SK-N-SH (cell line): ENCODE data around the gene VPS4B. TPM values are rescaled to one million over a fixed set of nuclear protein-coding genes. Genes with fewer than 3 reads are reported as not detected.
"Not testable (repeated sequence)": the region's sequence is repeated elsewhere in the genome, so short reads cannot be mapped to it uniquely, and the experiment has no call there.

Source experiments
- CTCF ChIA-PET: fragments of 300-600, 350-600 bp; formaldehyde crosslinking; extraction: SDS; loops from one replicate; lab custom pipeline; 2021; lab: Yijun Ruan, JAX
- POLR2A ChIA-PET: fragments of 350-600 bp; sonication (Branson Sonifier 250); formaldehyde crosslinking; extraction: SDS; loops from one replicate; lab custom pipeline; 2020; ENCODE audit warnings: antibody characterized with exemption, inconsistent platforms; lab: Yijun Ruan, JAX
- DNase-seq: peaks from one replicate; pipeline ENCODE4 v3.0.0; 2012
- H2AFZ ChIP-seq: fragments of 200-600 bp; sonication (generic); 2 replicates; pipeline ENCODE4 v1.8.1; 2016; ENCODE audit warnings: antibody characterized with exemption, mild to moderate bottlenecking, low read depth
- H3F3A ChIP-seq: fragments of 200-600 bp; sonication (generic); replicated peaks from 2 replicates; pipeline ENCODE3; 2016; ENCODE audit warnings: antibody characterized with exemption, mild to moderate bottlenecking; ENCODE audit not compliant: insufficient read depth
- H3K27ac ChIP-seq, 2 experiments: fragments of 200-500 bp in 1 of 2; fragments of 200-600 bp in 1 of 2; sonication (Bioruptor generic) in 1 of 2; sonication (generic), shearing (Covaris generic) in 1 of 2; 2 replicates each; pipeline versions ENCODE4 v1.5.1 to v1.6.1; 2014 to 2016; ENCODE audit warnings: low read depth in 2 of 2, inconsistent platforms in 1 of 2, low read length in 1 of 2, mild to moderate bottlenecking in 1 of 2, mixed read lengths in 1 of 2
- H3K27me3 ChIP-seq: fragments of 200-600 bp; sonication (generic), shearing (Covaris generic); 2 replicates; pipeline ENCODE4 v1.6.1; 2016; ENCODE audit warnings: mixed run types; ENCODE audit not compliant: insufficient read depth
- H3K36me3 ChIP-seq, 2 experiments: fragments of 200-500 bp in 1 of 2; fragments of 200-600 bp in 1 of 2; sonication (Bioruptor generic) in 1 of 2; sonication (generic) in 1 of 2; replicated peaks in 1 of 2; 2 replicates each; pipeline versions ENCODE3 to v1.5.1; 2014 to 2016; ENCODE audit warnings: low read length in 1 of 2, mild to moderate bottlenecking in 1 of 2; ENCODE audit not compliant: insufficient read depth in 2 of 2, control insufficient read depth in 1 of 2
- H3K4me1 ChIP-seq, 2 experiments: fragments of 200-500 bp in 1 of 2; fragments of 200-600 bp in 1 of 2; sonication (Bioruptor generic) in 1 of 2; sonication (generic), shearing (Covaris generic) in 1 of 2; 2 replicates each; pipeline versions ENCODE4 v1.5.1 to v1.6.1; 2014 to 2016; ENCODE audit warnings: low read depth in 1 of 2, low read length in 1 of 2, mixed run types in 1 of 2; ENCODE audit not compliant: insufficient read depth in 2 of 2, control insufficient read depth in 1 of 2
- H3K4me2 ChIP-seq: fragments of 200-600 bp; sonication (generic), shearing (Covaris generic); 2 replicates; pipeline ENCODE4 v1.6.1; 2017; ENCODE audit warnings: mixed run types
- H3K4me3 ChIP-seq, 2 experiments: fragments of 200-500 bp in 1 of 2; fragments of 200-600 bp in 1 of 2; sonication (Bioruptor generic) in 1 of 2; sonication (generic), shearing (Covaris generic) in 1 of 2; 2 replicates each; pipeline versions ENCODE4 v1.5.1 to v1.8.1; 2014 to 2016; ENCODE audit warnings: low read depth in 2 of 2, inconsistent platforms in 1 of 2, low read length in 1 of 2, mild to moderate bottlenecking in 1 of 2, mixed read lengths in 1 of 2, moderate library complexity in 1 of 2
- H3K79me2 ChIP-seq: fragments of 200-600 bp; sonication (generic); 2 replicates; pipeline ENCODE4 v1.8.1; 2017; ENCODE audit warnings: mild to moderate bottlenecking; ENCODE audit not compliant: insufficient read depth
- H3K9ac ChIP-seq: fragments of 200-600 bp; sonication (generic); 2 replicates; pipeline ENCODE4 v1.6.1; 2017; ENCODE audit warnings: mixed run types
- H3K9me2 ChIP-seq: fragments of 200-600 bp; sonication (generic); 2 replicates; pipeline ENCODE4 v1.6.1; 2017; ENCODE audit warnings: mixed run types
- H3K9me3 ChIP-seq: fragments of 200-600 bp; sonication (generic); 2 replicates; pipeline ENCODE4 v1.6.1; 2017; ENCODE audit warnings: mixed run types, mild to moderate bottlenecking, moderate library complexity
- H4K20me1 ChIP-seq: fragments of 200-600 bp; sonication (generic); 2 replicates; pipeline ENCODE4 v1.6.1; 2017; ENCODE audit warnings: mild to moderate bottlenecking, mixed run types; ENCODE audit not compliant: insufficient read depth
- CTCF ChIP-seq: fragments of 200-600 bp; sonication (generic); IDR thresholded peaks from 2 replicates; pipeline ENCODE4 v1.6.1; 2017; ENCODE audit warnings: antibody characterized with exemption, mild to moderate bottlenecking, moderate library complexity
- FOXJ3 ChIP-seq: sonication (generic); formaldehyde crosslinking; IDR thresholded peaks from 2 replicates; pipeline ENCODE4 v1.5.1; 2020; ENCODE audit warnings: mild to moderate bottlenecking, missing genetic modification reagents
- MAX ChIP-seq: IDR thresholded peaks from 2 replicates; pipeline ENCODE4 v1.4.0; 2012; ENCODE audit warnings: low read depth
- RCOR1 ChIP-seq: fragments of 150-350 bp; IDR thresholded peaks from 2 replicates; pipeline ENCODE4 v1.6.1; 2017; ENCODE audit warnings: antibody characterized with exemption, low read length
- REST ChIP-seq: IDR thresholded peaks from 2 replicates; pipeline ENCODE4 v1.6.1; 2012; ENCODE audit warnings: mild to moderate bottlenecking, low read depth, low read length, moderate library complexity
- RFX5 ChIP-seq: IDR thresholded peaks from 2 replicates; pipeline ENCODE4 v1.6.1; 2012; ENCODE audit warnings: mild to moderate bottlenecking, improper control_type of control experiment, low read length
- WGBS: methylation state at CpG from one replicate; pipeline ENCODE4 v1.1.6; 2017; ENCODE audit warnings: low lambda C conversion rate; 5-methylcytosine and 5-hydroxymethylcytosine counted together
- polyA plus RNA-seq, 3 experiments: library from polyadenylated mRNA; depleted of rRNA; stranded (reverse); fragments of >200 nt; gene quantifications; 2 replicates each; pipeline ENCODE4 v1.2.3, GENCODE V29; 2012
- TF ChIP-seq, protein P1 (sequence below): fragments of 150-350 bp; IDR thresholded peaks from 2 replicates; pipeline ENCODE4 v1.6.1; 2017; ENCODE audit warnings: antibody characterized with exemption, low read length, low read depth, borderline replicate concordance

VPS4B gene
- polyA plus RNA-seq, 1 of the 3 experiments (the other 2 are of a cell fraction) = 15.0 TPM

DNA sequence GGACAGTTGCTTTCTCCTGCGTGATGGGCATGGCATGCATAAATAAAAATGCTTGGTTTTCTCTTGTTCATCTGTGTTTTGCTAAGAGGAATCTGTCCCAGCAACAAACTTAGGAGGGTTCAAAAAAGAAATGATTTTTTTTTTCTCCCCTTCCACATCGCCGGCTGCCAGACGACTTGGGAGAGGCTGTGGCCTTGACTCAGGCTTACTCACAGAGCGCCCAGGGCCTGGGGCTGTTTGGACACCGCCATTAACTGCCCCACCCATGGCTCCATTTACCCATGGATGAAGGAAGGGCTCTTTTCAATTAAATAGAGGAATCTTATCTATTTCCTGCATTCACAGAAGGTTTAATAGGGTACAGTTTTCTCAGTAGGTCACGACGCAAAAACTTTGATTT is 32.2 kb upstream of the VPS4B start:
- H3K4me1 ChIP-seq = no peaks in the 10 kb centered on the region
- no peak for TF ChIP-seq RFX5
- no peak for TF ChIP-seq CTCF
- TF ChIP-seq, protein P1, sequence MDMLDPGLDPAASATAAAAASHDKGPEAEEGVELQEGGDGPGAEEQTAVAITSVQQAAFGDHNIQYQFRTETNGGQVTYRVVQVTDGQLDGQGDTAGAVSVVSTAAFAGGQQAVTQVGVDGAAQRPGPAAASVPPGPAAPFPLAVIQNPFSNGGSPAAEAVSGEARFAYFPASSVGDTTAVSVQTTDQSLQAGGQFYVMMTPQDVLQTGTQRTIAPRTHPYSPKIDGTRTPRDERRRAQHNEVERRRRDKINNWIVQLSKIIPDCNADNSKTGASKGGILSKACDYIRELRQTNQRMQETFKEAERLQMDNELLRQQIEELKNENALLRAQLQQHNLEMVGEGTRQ = no peak
- no peak for TF ChIP-seq RCOR1
- no peak for TF ChIP-seq MAX
- no peak for TF ChIP-seq REST
- TF ChIP-seq FOXJ3 (CRISPR knock-in tag) = no peak
- H3K4me3 ChIP-seq = no peak overlapping the region
- WGBS = 57% methylated on average over 8 of the region's 8 CpGs
- H3K27me3 ChIP-seq = no peaks in the 10 kb centered on the region
- H3K36me3 ChIP-seq = no peaks in the 10 kb centered on the region
- no peak overlapping the region for H2AFZ ChIP-seq
- no peak overlapping the region for H3K27ac ChIP-seq
- no peak for DNase-seq
- no peaks in the 10 kb centered on the region for H3K79me2 ChIP-seq
- H3F3A ChIP-seq = no peaks in the 10 kb centered on the region
- no peaks in the 10 kb centered on the region for H3K9me2 ChIP-seq
- ChIA-PET POLR2A (no interaction called here), CTCF (interaction anchor here (1.4 to 3.7 kb wide), 2 partner anchors 16 to 438 kb away, joined by 3 to 16 read pairs; no protein-coding TSS in a partner anchor)
- H3K4me2 ChIP-seq = no peak overlapping the region
- no peak overlapping the region for H3K9ac ChIP-seq
- no peaks in the 10 kb centered on the region for H4K20me1 ChIP-seq
- no peaks in the 10 kb centered on the region for H3K9me3 ChIP-seq

DNA sequence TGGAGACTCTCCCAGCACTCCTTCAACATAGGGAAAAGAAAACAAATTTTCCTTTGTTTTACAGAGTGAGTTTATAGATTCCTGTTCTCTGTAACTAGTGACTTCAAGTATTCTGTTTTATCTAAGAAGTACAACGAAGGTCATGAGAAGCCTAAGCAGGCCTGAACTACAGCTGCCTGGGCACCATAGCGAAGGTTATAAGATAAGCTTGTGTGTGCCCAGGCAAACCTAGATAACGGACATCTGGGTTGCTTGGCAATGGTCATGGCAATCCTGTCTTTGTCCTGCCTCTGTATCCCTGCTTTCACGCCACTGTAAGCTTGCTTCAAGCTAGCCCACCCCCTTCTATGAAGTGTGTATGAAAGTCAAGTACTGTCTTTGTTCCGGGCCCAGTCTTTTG is 30.5 kb upstream of the VPS4B start:
- H3K9me3 ChIP-seq, H3F3A ChIP-seq, H2AFZ ChIP-seq, H3K27me3 ChIP-seq, H3K27ac ChIP-seq, H3K9me2 ChIP-seq, H3K9ac ChIP-seq, H3K4me1 ChIP-seq, H4K20me1 ChIP-seq, H3K4me3 ChIP-seq, H3K36me3 ChIP-seq, POLR2A ChIA-PET, CTCF ChIA-PET, H3K4me2 ChIP-seq, H3K79me2 ChIP-seq, DNase-seq: not testable (repeated sequence)
- WGBS = 73% methylated on average over 3 of the region's 5 CpGs
